HTR-8/SVneo (cell line): Measurements from ENCODE around the gene ZNF532.
"Not testable (repeated sequence)": the region's sequence is repeated elsewhere in the genome, so short reads cannot be mapped to it uniquely, and the experiment has no call there.

Source experiments
- DNase-seq: peaks from one replicate; pipeline ENCODE4 v3.0.0; 2011; ENCODE audit warnings: low spot score, mixed read lengths; ENCODE audit not compliant: insufficient read length
- FAIRE-seq: peaks from 2 replicates; lab custom pipeline; 2011; peaks lifted over from hg19 to GRCh38; lab: Jason Lieb, UNC

ZNF532 gene

DNA sequence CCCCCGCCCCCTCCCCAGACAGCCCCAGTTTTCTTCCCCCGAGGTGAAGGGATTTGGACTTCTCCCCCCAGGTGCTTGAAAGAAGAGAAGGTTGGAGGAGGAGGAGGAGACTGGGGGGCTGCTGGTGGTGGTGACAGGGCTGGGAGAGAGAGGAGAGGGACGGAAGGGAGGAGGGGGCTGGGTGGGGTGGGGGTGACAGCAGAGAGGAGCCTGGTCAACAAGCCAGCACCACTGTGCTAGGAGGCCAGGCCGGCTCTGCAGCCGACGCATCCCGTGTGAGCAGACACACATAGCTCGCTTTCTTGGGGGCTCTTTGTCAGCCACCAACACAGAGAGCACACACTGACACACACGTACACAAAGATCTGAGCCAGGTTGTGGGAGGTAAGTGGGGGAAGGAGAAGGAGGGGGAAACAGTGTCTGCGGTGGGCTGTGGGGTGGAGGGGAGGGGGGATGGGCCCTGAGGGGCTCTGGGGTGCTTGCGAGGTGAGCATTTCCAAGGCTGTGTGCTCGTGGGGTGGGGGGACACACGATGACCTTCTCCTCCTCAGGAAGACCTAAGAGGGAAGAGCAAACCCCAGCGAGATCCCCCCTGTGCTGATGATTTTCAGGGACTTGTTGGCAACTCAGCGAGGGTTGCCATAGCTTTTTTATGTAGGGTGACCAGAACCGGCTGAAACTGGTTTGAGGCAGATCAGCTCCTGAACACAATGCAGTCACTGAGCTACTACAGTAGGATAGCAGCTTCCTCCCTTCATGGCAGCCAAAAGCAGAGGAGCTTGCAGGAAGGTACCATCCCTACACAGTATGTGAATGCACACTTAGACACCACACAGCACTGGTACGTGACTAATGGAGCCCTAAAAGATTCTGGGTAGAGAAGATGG lies at the start of gene ZNF532:
Gene ZNF532, plus strand, starts transcription at position 732 of the 887 bp plus-strand sequence. CDS start 53,411 bp downstream, outside the sequence.
- FAIRE-seq (peak; percentile 49), DNase-seq (peak; percentile 30)

- FAIRE-seq (no peak), DNase-seq (no peak)
These were observed 45.6 kb upstream of the ZNF532 start for GRCh38 chr18:58819051-58819450.

DNA sequence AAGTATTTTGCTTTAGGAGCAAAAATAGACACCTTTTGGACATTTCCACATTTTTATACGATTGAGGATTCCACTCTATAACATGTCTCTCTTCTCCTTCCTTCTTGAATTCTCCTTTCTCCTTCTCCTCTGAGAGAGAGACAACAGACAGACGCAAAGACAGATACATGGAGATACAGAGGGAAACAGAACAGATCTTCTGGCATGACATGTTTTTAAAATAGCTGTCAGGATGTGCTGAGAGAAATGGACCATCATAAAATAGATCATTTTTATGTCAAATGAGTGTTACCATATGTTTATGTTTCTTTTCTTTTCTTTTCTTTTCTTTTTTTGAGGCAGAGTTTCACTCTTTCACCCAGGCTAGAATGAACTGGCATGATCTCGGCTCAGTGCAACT lies 44.4 kb upstream of the ZNF532 start:
- no peak for FAIRE-seq
- no peak for DNase-seq

- FAIRE-seq, result no peak
- DNase-seq, result no peak
These were observed 41.7 kb upstream of the ZNF532 start for GRCh38 chr18:58822944-58823343.

DNA sequence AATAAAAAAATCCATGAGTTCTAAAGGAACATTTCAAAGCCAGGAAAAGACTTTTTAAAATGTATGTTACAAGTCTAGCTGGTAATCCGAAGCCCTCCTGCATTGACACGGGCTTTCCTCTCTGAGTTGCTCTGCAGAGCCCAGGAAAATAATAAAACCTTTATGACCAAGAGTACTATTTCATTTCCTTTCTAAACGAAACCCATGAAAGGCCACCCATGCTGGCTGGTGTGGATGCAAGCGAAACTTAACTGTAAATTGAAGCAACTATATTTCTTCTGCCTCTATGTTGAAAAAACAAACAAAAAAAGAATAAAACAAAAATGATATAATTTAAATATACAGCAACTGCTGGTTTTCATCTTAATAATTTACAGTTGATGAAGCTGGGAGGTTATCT lies 41.3 kb upstream of the ZNF532 start:
- no peak for FAIRE-seq
- no peak for DNase-seq

DNA sequence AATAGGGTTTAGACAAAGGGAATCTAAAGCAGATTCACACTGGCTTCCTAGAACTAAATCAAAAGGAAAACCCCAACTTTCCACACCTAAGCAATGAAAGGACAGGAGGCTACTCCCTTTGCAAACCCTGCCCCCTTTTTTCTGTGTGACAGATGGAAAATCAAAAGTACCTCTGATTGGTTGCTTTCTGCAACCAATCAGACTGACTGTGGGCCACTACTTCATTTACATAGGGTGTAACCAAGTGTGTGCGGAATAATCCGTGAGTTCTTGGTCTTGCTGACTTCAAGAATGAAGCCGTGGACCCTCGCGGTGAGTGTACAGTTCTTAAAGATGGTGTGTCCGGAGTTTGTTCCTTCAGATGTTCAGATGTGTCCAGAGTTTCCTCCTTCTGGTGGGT lies 37.8 kb upstream of the ZNF532 start:
- not testable (repeated sequence) for FAIRE-seq, DNase-seq

DNA sequence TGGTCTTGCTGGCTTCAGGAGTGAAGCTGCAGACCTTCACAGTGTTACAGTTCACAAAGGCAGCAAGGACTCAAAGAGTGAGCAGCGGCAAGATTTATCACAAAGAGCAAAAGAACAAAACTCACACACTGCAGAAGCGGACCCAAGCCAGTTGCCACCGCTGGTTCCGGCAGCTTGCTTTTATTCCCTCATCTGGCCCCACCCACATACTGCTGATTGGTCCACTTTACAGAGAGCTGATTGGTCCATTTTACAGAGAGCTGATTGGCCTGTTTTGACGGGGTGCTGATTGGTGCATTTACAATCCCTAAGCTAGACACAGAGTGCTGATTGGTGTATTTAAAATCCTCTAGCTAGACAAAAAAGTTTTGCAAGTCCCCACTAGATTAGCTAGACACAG lies 37.2 kb upstream of the ZNF532 start:
- DNase-seq (no peak), FAIRE-seq (no peak)

DNA sequence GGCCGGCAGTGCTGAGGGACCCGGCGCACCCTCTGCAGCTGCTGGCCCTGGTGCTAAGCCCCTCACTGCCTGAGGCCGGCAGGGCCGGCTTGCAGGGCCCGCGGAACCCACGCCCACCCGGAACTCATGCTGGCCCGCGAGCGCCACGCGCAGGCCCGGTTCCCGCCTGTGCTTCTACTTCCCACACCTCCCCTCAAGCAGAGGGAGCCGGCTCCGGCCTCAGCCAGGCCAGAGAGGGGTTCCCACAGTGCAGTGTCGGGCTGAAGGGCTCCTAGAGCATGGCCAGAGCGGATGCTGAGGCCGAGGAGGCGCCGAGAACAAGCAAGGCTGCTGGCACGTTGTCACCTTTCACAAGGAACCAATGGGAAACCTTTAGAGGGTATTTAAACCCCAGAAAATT lies 36.8 kb upstream of the ZNF532 start:
- DNase-seq (no peak), FAIRE-seq (no peak)

- DNase-seq (no peak), FAIRE-seq (no peak)
These were observed 36.1 kb upstream of the ZNF532 start for GRCh38 chr18:58828399-58829121.

GRCh38 chr18:58829263-58829662 lies 35.4 kb upstream of the ZNF532 start:
- no peak for DNase-seq
- FAIRE-seq, result no peak

- FAIRE-seq, DNase-seq: not testable (repeated sequence)
These were observed 34.8 kb upstream of the ZNF532 start for GRCh38 chr18:58829886-58830285.

- DNase-seq (no peak), FAIRE-seq (no peak)
These were observed 33.1 kb upstream of the ZNF532 start for GRCh38 chr18:58831606-58832005.

DNA sequence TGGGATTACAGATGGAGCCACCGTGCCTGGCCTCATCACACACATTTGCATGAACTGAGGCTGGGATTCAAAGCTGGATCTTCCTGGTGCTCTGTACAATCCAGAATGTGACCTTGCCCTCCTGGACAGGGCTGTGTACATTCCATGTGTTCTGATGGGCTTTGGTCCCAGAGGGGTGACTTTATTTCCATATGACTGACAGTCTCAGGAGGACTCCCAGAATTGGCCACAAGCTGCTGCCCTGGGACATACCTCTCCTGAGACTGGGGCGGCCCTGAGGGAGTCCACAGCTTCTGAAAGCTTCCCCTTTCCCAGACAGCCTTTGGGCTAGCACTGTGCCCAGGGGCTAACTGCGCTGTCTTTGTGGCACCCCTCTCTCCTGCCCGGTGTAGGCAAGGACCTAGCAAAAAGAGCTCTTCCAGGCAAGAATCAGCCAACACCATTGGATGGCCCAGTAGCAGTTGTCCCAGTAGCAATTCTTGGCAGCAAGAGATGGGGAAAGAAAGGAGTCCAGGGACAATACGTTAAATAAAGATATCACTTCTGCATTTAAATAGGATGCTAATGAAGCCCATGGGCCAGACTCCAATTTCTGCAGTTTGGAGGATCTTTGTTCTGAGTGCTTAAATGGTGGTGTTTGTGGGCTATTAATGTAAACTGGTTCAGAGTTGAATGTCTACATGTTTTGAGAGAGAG lies 26.4 kb upstream of the ZNF532 start:
- no peak for DNase-seq
- FAIRE-seq, result no peak

DNA sequence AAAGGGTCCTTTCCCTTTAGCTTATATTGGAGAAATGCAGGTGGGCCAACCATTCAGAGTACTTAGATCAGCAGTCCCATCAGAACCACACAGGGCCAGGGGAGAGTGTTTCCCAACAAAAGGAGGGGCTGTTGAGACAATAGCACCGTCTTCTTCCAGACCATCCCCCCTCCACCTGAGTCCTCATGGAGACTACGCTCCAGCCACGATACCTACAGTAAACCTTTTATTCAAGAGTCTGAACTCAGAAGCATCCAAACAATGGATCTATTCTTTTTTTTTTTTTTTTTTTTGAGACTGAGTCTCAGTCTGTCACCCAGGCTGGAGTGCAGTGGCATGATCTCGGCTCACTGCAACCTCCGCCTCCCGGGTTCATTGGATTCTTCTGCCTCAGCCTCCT lies 25.7 kb upstream of the ZNF532 start:
- FAIRE-seq, result no peak
- DNase-seq, result no peak

- FAIRE-seq, result no peak
These were observed 21.5 kb upstream of the ZNF532 start for GRCh38 chr18:58842978-58843687.

DNA sequence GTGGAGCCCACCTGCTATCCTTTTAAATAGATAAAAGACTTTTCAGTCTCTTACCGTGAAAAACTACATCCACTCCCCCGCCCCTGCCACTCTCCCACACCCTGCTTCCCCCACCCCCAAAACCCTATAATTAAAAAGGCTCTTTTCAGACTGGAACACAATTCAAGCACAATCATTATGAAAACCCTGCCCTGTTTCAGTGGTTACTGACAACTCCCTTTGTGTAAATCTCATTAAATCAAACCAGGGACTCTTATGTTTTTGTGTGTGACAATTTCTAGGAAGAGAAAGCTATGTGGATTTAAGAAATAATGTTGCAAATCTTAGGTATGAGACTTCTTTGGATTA lies 21.0 kb upstream of the ZNF532 start:
- no peak for FAIRE-seq
- no peak for DNase-seq

More at GRCh38 chr18:58842978-58843687, 21.5 kb upstream of the ZNF532 start:
- no peak for DNase-seq

GRCh38 chr18:58844871-58845270 lies 19.8 kb upstream of the ZNF532 start:
- FAIRE-seq (no peak), DNase-seq (no peak)

DNA sequence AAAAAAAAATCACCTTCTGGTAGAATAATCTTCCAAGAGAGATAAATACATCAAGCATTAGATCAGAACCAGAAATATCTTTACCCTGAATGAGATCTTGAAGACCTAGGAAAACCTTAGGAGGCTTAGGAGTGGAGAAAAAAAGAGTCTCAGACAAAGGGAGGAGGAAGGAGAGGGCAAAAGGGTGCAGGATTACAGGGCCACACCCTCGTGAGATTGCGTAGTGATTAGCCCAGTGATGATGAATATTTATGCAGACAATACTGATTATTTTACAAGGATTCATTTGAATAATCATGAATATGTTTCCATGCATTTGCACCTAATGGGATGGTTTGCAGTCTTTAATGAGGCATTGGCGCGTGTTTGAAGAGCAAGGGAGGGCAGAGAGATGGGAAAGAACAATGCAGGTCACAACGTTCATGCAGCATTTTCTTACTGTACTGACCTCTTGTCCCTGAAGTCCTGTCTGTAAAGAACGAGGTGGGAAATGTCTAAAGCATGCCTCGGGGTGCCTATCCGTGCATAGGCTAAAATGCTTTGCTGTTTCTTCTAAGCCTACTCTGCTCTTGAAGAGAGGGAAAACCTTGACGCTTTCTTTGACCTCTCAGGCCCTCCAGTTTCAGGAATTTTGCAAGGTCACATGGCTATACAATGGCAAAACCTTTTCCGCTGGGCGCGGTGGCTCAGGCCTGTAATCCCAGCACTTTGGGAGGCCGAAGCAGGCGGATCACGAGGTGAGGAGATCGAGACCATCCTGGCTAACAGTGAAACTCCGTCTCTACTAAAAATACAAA lies 18.6 kb upstream of the ZNF532 start:
- FAIRE-seq, result no peak
- no peak for DNase-seq

GRCh38 chr18:58847383-58848071 lies 17.1 kb upstream of the ZNF532 start:
- no peak for FAIRE-seq
- no peak for DNase-seq
